Activated T-cell treated with anti-CD3 and anti-CD28 coated beads, Interleukin-2, amount 50 U/mL, for 24 hours (primary cell): ENCODE results near the gene WRAP73.

ENCODE experiments used
- DNase-seq: peaks from one replicate; pipeline ENCODE4 v3.0.0-alpha.2; 2020
- H3K27ac Mint-ChIP-seq: 2 replicates; pipeline ENCODE4 v1.8.0; 2020; ENCODE audit warnings: mild to moderate bottlenecking, mixed read lengths
- H3K27me3 Mint-ChIP-seq: 2 replicates; pipeline ENCODE4 v1.8.0; 2020; ENCODE audit warnings: mixed read lengths
- H3K36me3 Mint-ChIP-seq: 2 replicates; pipeline ENCODE4 v1.8.0; 2020; ENCODE audit warnings: low read depth, mixed read lengths
- H3K4me1 Mint-ChIP-seq: 2 replicates; pipeline ENCODE4 v1.8.0; 2020; ENCODE audit warnings: low read depth, mixed read lengths
- H3K4me3 Mint-ChIP-seq: 2 replicates; pipeline ENCODE4 v1.8.0; 2020; ENCODE audit warnings: mild to moderate bottlenecking, moderate library complexity, mixed read lengths
- H3K9me3 Mint-ChIP-seq: 2 replicates; pipeline ENCODE4 v1.8.0; 2020; ENCODE audit warnings: mixed read lengths

The WRAP73 gene

GRCh38 chr1:3676581-3677470 is 26.9 kb upstream of the WRAP73 start:
- Mint-ChIP-seq H3K4me1 (peaks cover 20% of the 10 kb centered on the region), H3K27me3 (peaks cover 23% of the 10 kb centered on the region), H3K9me3 (no peaks in the 10 kb centered on the region), H3K27ac (no peak overlapping the region), H3K36me3 (no peaks in the 10 kb centered on the region), H3K4me3 (no peak overlapping the region)
- DNase-seq, result peak; percentile 37

- Mint-ChIP-seq H3K36me3 (no peaks in the 10 kb centered on the region), H3K4me1 (peaks cover 20% of the 10 kb centered on the region), H3K9me3 (no peaks in the 10 kb centered on the region), H3K27me3 (peaks cover 29% of the 10 kb centered on the region), H3K4me3 (no peak overlapping the region), H3K27ac (no peak overlapping the region)
- DNase-seq, result no peak
Measured at GRCh38 chr1:3675436-3675835, 25.5 kb upstream of the WRAP73 start.

- no peaks in the 10 kb centered on the region for H3K36me3 Mint-ChIP-seq
- H3K27me3 Mint-ChIP-seq, result peaks cover 21% of the 10 kb centered on the region
- no peak overlapping the region for H3K27ac Mint-ChIP-seq
- H3K9me3 Mint-ChIP-seq, result no peaks in the 10 kb centered on the region
- no peak for DNase-seq
- H3K4me3 Mint-ChIP-seq, result no peak overlapping the region
- peaks cover 19% of the 10 kb centered on the region for H3K4me1 Mint-ChIP-seq
Measured at GRCh38 chr1:3674100-3675094, 24.5 kb upstream of the WRAP73 start.

GRCh38 chr1:3673381-3674099 is 23.6 kb upstream of the WRAP73 start:
- Mint-ChIP-seq H3K4me3 (no peak overlapping the region), H3K36me3 (no peaks in the 10 kb centered on the region), H3K27me3 (peaks cover 18% of the 10 kb centered on the region), H3K4me1 (peaks cover 17% of the 10 kb centered on the region), H3K27ac (no peak overlapping the region), H3K9me3 (no peaks in the 10 kb centered on the region)
- DNase-seq, result no peak

GRCh38 chr1:3672971-3673361 is 23.1 kb upstream of the WRAP73 start:
- Mint-ChIP-seq H3K9me3 (no peaks in the 10 kb centered on the region), H3K27ac (no peak overlapping the region), H3K4me3 (no peak overlapping the region), H3K27me3 (peaks cover 23% of the 10 kb centered on the region), H3K36me3 (no peaks in the 10 kb centered on the region), H3K4me1 (peaks cover 17% of the 10 kb centered on the region)
- no peak for DNase-seq

- H3K9me3 Mint-ChIP-seq, result no peaks in the 10 kb centered on the region
- no peak for DNase-seq
- H3K4me1 Mint-ChIP-seq, result peaks cover 11% of the 10 kb centered on the region
- H3K4me3 Mint-ChIP-seq, result no peak overlapping the region
- peaks cover 26% of the 10 kb centered on the region for H3K27me3 Mint-ChIP-seq
- no peaks in the 10 kb centered on the region for H3K36me3 Mint-ChIP-seq
- no peak overlapping the region for H3K27ac Mint-ChIP-seq
Measured at GRCh38 chr1:3672231-3672970, 22.5 kb upstream of the WRAP73 start.

GRCh38 chr1:3671371-3672180 is 21.7 kb upstream of the WRAP73 start:
- H3K27ac Mint-ChIP-seq, result no peak overlapping the region

GRCh38 chr1:3670823-3671265 is 20.9 kb upstream of the WRAP73 start:
- H3K27ac Mint-ChIP-seq, result no peak overlapping the region
- H3K27me3 Mint-ChIP-seq, result peaks cover 29% of the 10 kb centered on the region
- H3K9me3 Mint-ChIP-seq, result no peaks in the 10 kb centered on the region

More at GRCh38 chr1:3671371-3672180, 21.7 kb upstream of the WRAP73 start:
- Mint-ChIP-seq H3K4me3 (no peak overlapping the region), H3K27me3 (peaks cover 29% of the 10 kb centered on the region), H3K36me3 (no peaks in the 10 kb centered on the region), H3K9me3 (no peaks in the 10 kb centered on the region), H3K4me1 (peaks cover 3% of the 10 kb centered on the region)
- DNase-seq, result no peak

GRCh38 chr1:3669971-3670431 is 20.1 kb upstream of the WRAP73 start:
- peaks cover 29% of the 10 kb centered on the region for H3K27me3 Mint-ChIP-seq
- H3K4me3 Mint-ChIP-seq, result no peak overlapping the region
- no peaks in the 10 kb centered on the region for H3K9me3 Mint-ChIP-seq
- DNase-seq, result no peak
- no peaks in the 10 kb centered on the region for H3K36me3 Mint-ChIP-seq
- peaks cover 3% of the 10 kb centered on the region for H3K4me1 Mint-ChIP-seq
- no peak overlapping the region for H3K27ac Mint-ChIP-seq

More at GRCh38 chr1:3670823-3671265, 20.9 kb upstream of the WRAP73 start:
- Mint-ChIP-seq H3K36me3 (no peaks in the 10 kb centered on the region), H3K4me1 (peaks cover 3% of the 10 kb centered on the region), H3K4me3 (no peak overlapping the region)
- no peak for DNase-seq

GRCh38 chr1:3669421-3669821 is 19.5 kb upstream of the WRAP73 start:
- no peaks in the 10 kb centered on the region for H3K9me3 Mint-ChIP-seq
- no peak for DNase-seq
- peaks cover 3% of the 10 kb centered on the region for H3K4me1 Mint-ChIP-seq
- H3K36me3 Mint-ChIP-seq, result no peaks in the 10 kb centered on the region
- peaks cover 29% of the 10 kb centered on the region for H3K27me3 Mint-ChIP-seq
- H3K4me3 Mint-ChIP-seq, result no peak overlapping the region
- no peak overlapping the region for H3K27ac Mint-ChIP-seq

GRCh38 chr1:3668585-3669300 is 18.8 kb upstream of the WRAP73 start:
- Mint-ChIP-seq H3K4me3 (no peak overlapping the region), H3K9me3 (no peaks in the 10 kb centered on the region), H3K36me3 (no peaks in the 10 kb centered on the region), H3K27ac (no peak overlapping the region), H3K27me3 (peaks cover 29% of the 10 kb centered on the region), H3K4me1 (peaks cover 3% of the 10 kb centered on the region)
- DNase-seq, result no peak

- H3K9me3 Mint-ChIP-seq, result no peaks in the 10 kb centered on the region
- H3K4me1 Mint-ChIP-seq, result no peaks in the 10 kb centered on the region
- no peak for DNase-seq
- no peak overlapping the region for H3K27ac Mint-ChIP-seq
- H3K27me3 Mint-ChIP-seq, result peaks cover 27% of the 10 kb centered on the region
- no peak overlapping the region for H3K4me3 Mint-ChIP-seq
- H3K36me3 Mint-ChIP-seq, result no peaks in the 10 kb centered on the region
Measured at GRCh38 chr1:3668148-3668547, 18.2 kb upstream of the WRAP73 start.
